B cell (primary cell): Measurements from ENCODE around the gene MPP7. TPM values are rescaled to one million over a fixed set of nuclear protein-coding genes. Genes with fewer than 3 reads are reported as not detected.
"Not testable (repeated sequence)": the region's sequence is repeated elsewhere in the genome, so short reads cannot be mapped to it uniquely, and the experiment has no call there.

ENCODE experiments used
- ATAC-seq: fragments of 200-7000 bp; cut with Tn5 transposase; one replicate; pipeline ENCODE4 v1.10.0; 2021; ENCODE audit warnings: low read depth, mild to moderate bottlenecking, moderate number of reproducible peaks, moderate library complexity
- CTCF ChIA-PET: fragments of 350-600 bp; sonication (Branson Sonifier 250); formaldehyde crosslinking; loops from one replicate; lab custom pipeline; 2021; ENCODE audit warnings: antibody characterized with exemption, inconsistent platforms; lab: Charles Lee
- POLR2A ChIA-PET: fragments of 350-600 bp; sonication (Branson Sonifier 250); formaldehyde crosslinking; loops from one replicate; lab custom pipeline; 2021; ENCODE audit warnings: antibody characterized with exemption; lab: Charles Lee
- DNase-seq: peaks from one replicate; pipeline ENCODE4 v3.0.0; 2013
- H2AFZ ChIP-seq: 2 replicates; pipeline ENCODE4 v1.6.1; 2012; ENCODE audit warnings: mild to moderate bottlenecking, low read depth, low read length; ENCODE audit not compliant: insufficient read depth, poor library complexity, severe bottlenecking
- H3K27ac ChIP-seq, 2 donors: 1 replicate in 1 of 2; 2 replicates in 1 of 2; pipeline ENCODE4 v1.5.1; 2012 to 2013; ENCODE audit warnings: low read length in 2 of 2, mild to moderate bottlenecking in 2 of 2, moderate library complexity in 1 of 2
- H3K27me3 ChIP-seq, 4 experiments: fragments of 200-600 bp in 1 of 4; sonication (generic) in 1 of 4; replicated peaks in 1 of 4; 1 replicate in 2 of 4; 2 replicates in 2 of 4; pipeline versions ENCODE4 v1.6.1 to v1.7.0; 2013 to 2016; ENCODE audit warnings: low read length in 3 of 4, mild to moderate bottlenecking in 2 of 4, mixed read lengths in 1 of 4, moderate library complexity in 1 of 4; ENCODE audit not compliant: insufficient read depth in 4 of 4, control insufficient read depth in 3 of 4; ENCODE audit errors: control extremely low read depth in 1 of 4
- H3K36me3 ChIP-seq, 2 experiments: replicated peaks in 1 of 2; 1 replicate in 1 of 2; 2 replicates in 1 of 2; pipeline versions ENCODE4 v1.6.1 to v1.7.1; 2013; ENCODE audit warnings: low read length in 1 of 2; ENCODE audit not compliant: insufficient read depth in 2 of 2, control insufficient read depth in 1 of 2; ENCODE audit errors: control extremely low read depth in 1 of 2, extremely low read depth in 1 of 2
- H3K4me1 ChIP-seq, 2 donors: fragments of 200-600 bp in 1 of 2; sonication (generic) in 1 of 2; 1 replicate in 1 of 2; 2 replicates in 1 of 2; pipeline versions ENCODE4 v1.5.1 to v1.6.1; 2013 to 2017; ENCODE audit warnings: low read length in 2 of 2; ENCODE audit not compliant: control insufficient read depth in 2 of 2, insufficient read depth in 2 of 2
- H3K4me2 ChIP-seq: replicated peaks from 2 replicates; pipeline ENCODE3; 2012; ENCODE audit warnings: mild to moderate bottlenecking, low read depth, low read length; ENCODE audit not compliant: poor library complexity, severe bottlenecking
- H3K4me3 ChIP-seq, 5 experiments: fragments of 200-600 bp in 1 of 5; sonication (generic) in 1 of 5; 1 replicate in 3 of 5; 2 replicates in 2 of 5; pipeline versions ENCODE4 v1.5.1 to v1.7.0; 2011 to 2016; ENCODE audit warnings: low read length in 4 of 5, mild to moderate bottlenecking in 4 of 5, low read depth in 2 of 5, control low read depth in 1 of 5, moderate library complexity in 1 of 5; ENCODE audit not compliant: insufficient read depth in 1 of 5; ENCODE audit errors: control extremely low read depth in 1 of 5, extremely low read depth in 1 of 5
- H3K79me2 ChIP-seq: fragments of 200-600 bp; sonication (generic); one replicate; pipeline ENCODE4 v1.6.0; 2016; ENCODE audit warnings: low read length; ENCODE audit not compliant: control insufficient read depth, insufficient read depth
- H3K9ac ChIP-seq: fragments of 200-600 bp; sonication (generic); 2 replicates; pipeline ENCODE4 v1.6.1; 2017; ENCODE audit warnings: mild to moderate bottlenecking, low read length, moderate library complexity
- H3K9me3 ChIP-seq, 3 donors: one replicate each; pipeline versions ENCODE4 v1.6.1 to v1.7.1; 2013; ENCODE audit warnings: low read length in 2 of 3; ENCODE audit not compliant: control insufficient read depth in 2 of 3, insufficient read depth in 1 of 3; ENCODE audit errors: control extremely low read depth in 1 of 3
- H4K20me1 ChIP-seq: 2 replicates; pipeline ENCODE4 v1.6.0; 2012; ENCODE audit warnings: mild to moderate bottlenecking, low read length; ENCODE audit not compliant: insufficient read depth, control insufficient read depth, poor library complexity, severe bottlenecking
- H3K27ac Mint-ChIP-seq: one replicate; pipeline ENCODE4 v1.8.0; 2021; ENCODE audit warnings: mixed read lengths
- H3K27me3 Mint-ChIP-seq: one replicate; pipeline ENCODE4 v1.8.0; 2021; ENCODE audit warnings: mixed read lengths
- H3K4me1 Mint-ChIP-seq: one replicate; pipeline ENCODE4 v1.8.0; 2021; ENCODE audit warnings: mixed read lengths
- H3K4me3 Mint-ChIP-seq: one replicate; pipeline ENCODE4 v1.8.0; 2021; ENCODE audit warnings: mixed read lengths
- H3K9me3 Mint-ChIP-seq: one replicate; pipeline ENCODE4 v1.8.0; 2022; ENCODE audit warnings: mixed read lengths; ENCODE audit not compliant: insufficient read depth
- EZH2 ChIP-seq: IDR thresholded peaks from 2 replicates; pipeline ENCODE4 v1.6.1; 2012; ENCODE audit warnings: borderline replicate concordance, low read depth, mild to moderate bottlenecking, moderate library complexity, low read length; ENCODE audit not compliant: insufficient read depth, poor library complexity, severe bottlenecking
- WGBS: methylation state at CpG from one replicate; pipeline ENCODE4 v1.1.5; 2013; ENCODE audit warnings: missing lambda C conversion rate; ENCODE audit not compliant: insufficient coverage; 5-methylcytosine and 5-hydroxymethylcytosine counted together
- intact Hi-C: fragments of 100-400 bp; cut with micrococcal nuclease; formaldehyde crosslinking; loops from one replicate; pipeline ENCODE4 v1.10.0; 2022
- polyA plus RNA-seq: library from polyadenylated mRNA; depleted of rRNA; stranded (reverse); fragments of >200 nt; gene quantifications from 2 replicates; pipeline ENCODE4 v1.2.3, GENCODE V29; 2012
- total RNA-seq, 2 donors: library from RNA; stranded (reverse); fragments of 120-200 nt in 1 of 2; gene quantifications; 1 replicate in 1 of 2; 2 replicates in 1 of 2; pipeline versions ENCODE4 v1.2.3 to v1.2.4, GENCODE V29; 2013 to 2022
- TF ChIP-seq, protein P1 (sequence below): fragments of 200-600 bp; IDR thresholded peaks from one replicate; pipeline ENCODE4 v1.8.0; 2022; ENCODE audit warnings: antibody characterized with exemption, mild to moderate bottlenecking

MPP7 gene
- total and polyA plus RNA-seq, 2 donors (not counting 1 experiment from before 2014, with no cell fraction given) = 2.1 to 13.1 TPM

DNA sequence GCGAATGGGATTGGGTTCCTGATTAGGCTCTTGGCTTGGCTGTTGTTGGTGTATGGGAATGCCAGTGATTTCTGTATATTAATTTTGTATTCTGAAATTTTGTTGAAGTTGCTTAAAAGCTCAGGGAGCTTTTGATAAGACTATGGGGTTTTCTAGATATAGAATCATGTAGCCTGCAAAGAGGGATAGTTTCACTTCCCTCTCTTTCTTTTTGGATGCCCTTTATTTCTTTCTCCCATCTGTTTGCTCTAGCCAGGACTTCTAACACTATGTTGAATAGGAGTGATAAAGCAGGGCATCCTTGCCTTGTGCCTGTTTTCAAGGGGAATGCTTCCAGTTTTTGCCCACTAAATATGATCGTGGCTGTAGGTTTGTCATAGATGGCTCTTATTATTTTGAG lies 40.4 kb upstream of the MPP7 start:
- Histone ChIP-seq H3K4me1 (no peaks in the 10 kb centered on the region), H3K27ac (no peak overlapping the region), H3K4me3 (no peak overlapping the region), H3K4me2 (no peak overlapping the region), H4K20me1 (no peaks in the 10 kb centered on the region), H3K27me3 (no peaks in the 10 kb centered on the region), H3K9me3 (peaks cover 2 to 7% (median 7%) of the 10 kb centered on the region in 3 donors), H3K36me3 (no peaks in the 10 kb centered on the region), H3K79me2 (no peaks in the 10 kb centered on the region), H3K9ac (no peak overlapping the region), H2AFZ (no peak overlapping the region)
- no peak for TF ChIP-seq EZH2
- TF ChIP-seq, protein P1, sequence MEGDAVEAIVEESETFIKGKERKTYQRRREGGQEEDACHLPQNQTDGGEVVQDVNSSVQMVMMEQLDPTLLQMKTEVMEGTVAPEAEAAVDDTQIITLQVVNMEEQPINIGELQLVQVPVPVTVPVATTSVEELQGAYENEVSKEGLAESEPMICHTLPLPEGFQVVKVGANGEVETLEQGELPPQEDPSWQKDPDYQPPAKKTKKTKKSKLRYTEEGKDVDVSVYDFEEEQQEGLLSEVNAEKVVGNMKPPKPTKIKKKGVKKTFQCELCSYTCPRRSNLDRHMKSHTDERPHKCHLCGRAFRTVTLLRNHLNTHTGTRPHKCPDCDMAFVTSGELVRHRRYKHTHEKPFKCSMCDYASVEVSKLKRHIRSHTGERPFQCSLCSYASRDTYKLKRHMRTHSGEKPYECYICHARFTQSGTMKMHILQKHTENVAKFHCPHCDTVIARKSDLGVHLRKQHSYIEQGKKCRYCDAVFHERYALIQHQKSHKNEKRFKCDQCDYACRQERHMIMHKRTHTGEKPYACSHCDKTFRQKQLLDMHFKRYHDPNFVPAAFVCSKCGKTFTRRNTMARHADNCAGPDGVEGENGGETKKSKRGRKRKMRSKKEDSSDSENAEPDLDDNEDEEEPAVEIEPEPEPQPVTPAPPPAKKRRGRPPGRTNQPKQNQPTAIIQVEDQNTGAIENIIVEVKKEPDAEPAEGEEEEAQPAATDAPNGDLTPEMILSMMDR = no peak
- Mint-ChIP-seq H3K4me1 (peaks cover 10% of the 10 kb centered on the region), H3K9me3 (peaks cover 7% of the 10 kb centered on the region), H3K27ac (peak overlapping the region; percentile 38), H3K4me3 (no peak overlapping the region), H3K27me3 (peaks cover 10% of the 10 kb centered on the region)
- WGBS = 100% methylated on average over 1 of the region's 2 CpGs
- intact Hi-C loops = no loop called here
- DNase-seq = peak; percentile 32
- no peak for ATAC-seq
- ChIA-PET CTCF (interaction anchor here (1.5 kb wide), 1 partner anchor 40 kb away, joined by 5 read pairs; the partner anchor contains the start of gene MPP7), POLR2A (no interaction called here)

GRCh38 chr10:28341679-28342078 lies 38.8 kb upstream of the MPP7 start:
- POLR2A ChIA-PET, H3K27me3 Mint-ChIP-seq, H3K9me3 ChIP-seq, H3K79me2 ChIP-seq, H3K4me1 ChIP-seq, H3K27ac Mint-ChIP-seq, DNase-seq, H3K4me3 Mint-ChIP-seq, H2AFZ ChIP-seq, H3K36me3 ChIP-seq, H3K9ac ChIP-seq, ATAC-seq, intact Hi-C loops, H3K4me3 ChIP-seq, H3K27ac ChIP-seq, H4K20me1 ChIP-seq, H3K27me3 ChIP-seq, H3K9me3 Mint-ChIP-seq, H3K4me2 ChIP-seq: not testable (repeated sequence)
- CTCF ChIA-PET = interaction anchor here (1.5 kb wide), 2 partner anchors 13 to 40 kb away, joined by 3 to 4 read pairs; no protein-coding TSS in a partner anchor
- H3K4me1 Mint-ChIP-seq = peaks cover 10% of the 10 kb centered on the region
- 92% methylated on average over 2 of the region's 5 CpGs for WGBS
